GM20431 (cell line): ENCODE measurements around the gene BBX.

Source experiments
- in situ Hi-C: fragments of 300-500 bp; cut with MseI, MboI; formaldehyde crosslinking; loops from one replicate; pipeline ENCODE4 v1.15.0; 2020; ENCODE audit warnings: low sequenced_read_pairs; ENCODE audit not compliant: unreplicated experiment

BBX gene

DNA sequence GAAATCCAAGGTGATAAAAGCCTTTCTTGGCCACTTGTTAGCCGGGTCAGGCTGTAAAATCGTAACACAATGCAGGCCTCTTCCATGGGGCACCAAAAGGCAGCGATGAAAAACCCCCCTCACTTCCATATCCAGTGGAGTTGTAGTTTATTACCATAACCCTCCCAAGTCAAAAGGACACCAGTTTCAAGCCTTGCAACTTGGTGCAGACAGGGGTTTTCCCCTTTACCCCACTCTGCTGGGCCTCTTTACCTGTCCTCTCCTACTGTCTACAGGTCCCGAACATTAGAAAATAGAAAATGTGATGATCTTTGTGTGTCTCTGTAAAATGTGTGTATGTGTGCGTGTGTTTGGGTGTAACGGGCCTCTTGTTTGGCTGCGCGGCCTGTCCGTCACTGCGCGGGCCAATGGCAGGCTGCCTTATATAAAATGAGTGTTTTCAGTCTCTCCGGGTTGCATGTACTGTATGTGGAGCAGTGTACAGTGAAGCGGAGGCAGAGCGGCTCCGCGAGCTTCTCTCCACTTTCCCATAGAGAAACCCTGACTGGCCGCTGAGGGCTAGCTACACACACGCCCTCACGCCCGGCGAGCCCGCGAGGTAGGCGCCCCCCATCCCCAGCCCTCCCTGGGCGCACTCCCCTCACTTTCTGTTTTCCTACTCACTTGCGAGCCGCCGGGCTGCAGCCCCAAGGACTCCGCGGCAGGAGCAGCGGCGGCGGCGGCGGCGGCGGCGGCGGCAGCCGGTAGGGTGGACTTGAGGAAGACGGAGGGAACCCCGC lies at the start of gene BBX:
TSS of gene BBX (plus strand) at position 453 of the 779 bp plus-strand sequence. CDS start 187,499 bp downstream, outside the sequence.
- in situ Hi-C loops: no loop called here

DNA sequence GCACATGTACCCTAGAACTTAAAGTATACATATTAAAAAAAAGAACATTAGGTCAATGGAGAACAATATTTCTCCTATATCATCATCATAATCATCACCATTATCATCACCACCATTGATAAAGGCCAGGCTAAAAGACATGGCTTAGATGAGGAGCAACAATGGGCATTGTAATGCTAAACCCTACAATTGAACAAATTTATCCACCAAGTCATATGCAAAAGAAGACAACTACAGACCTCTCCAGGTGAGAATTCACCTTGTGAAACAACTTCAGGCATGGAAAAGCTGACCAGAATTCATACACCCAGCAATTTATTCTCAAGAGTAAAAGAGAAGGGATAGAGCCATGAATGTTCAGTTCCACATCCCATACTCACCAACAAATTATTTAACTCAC lies 46.3 kb upstream of the BBX start:
- in situ Hi-C loops: no loop called here

DNA sequence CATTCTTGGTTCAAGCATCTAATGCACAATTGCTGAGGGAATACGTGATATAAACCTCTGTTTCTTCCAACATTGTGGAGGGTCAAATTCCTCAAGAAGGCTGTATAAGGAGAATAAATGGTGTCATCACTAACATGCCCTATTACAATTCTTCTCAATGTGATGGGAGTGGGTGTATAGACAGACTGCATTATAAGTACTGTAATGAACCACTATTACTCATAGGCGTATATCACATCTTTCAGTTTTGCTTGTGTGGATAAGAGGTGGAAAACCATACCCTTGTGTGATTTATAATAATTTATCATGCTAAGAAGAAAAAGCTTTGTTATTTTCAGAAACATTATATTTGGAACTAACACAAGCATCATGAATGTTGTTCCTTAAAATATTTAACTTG lies 35.3 kb upstream of the BBX start:
- in situ Hi-C loops: no loop called here

DNA sequence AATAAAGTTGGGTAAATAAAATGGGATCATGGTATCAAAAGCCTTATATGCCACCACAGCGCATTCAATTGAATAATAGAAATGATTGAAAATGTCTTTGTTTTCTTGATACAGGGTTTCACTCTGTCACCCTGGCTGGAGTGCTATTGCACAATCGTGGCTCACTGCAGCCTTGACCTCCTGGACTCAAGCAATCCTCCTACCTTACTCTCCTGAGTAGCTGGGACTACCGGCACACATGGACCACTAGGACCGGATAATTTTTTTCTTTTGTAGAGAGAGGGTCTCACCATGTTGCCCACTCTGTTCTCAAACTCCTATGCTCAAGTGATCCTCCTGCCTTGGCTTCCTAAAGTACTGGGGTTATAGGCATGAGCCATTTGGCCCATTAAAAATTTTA lies 33.8 kb upstream of the BBX start:
- in situ Hi-C loops: no loop called here

DNA sequence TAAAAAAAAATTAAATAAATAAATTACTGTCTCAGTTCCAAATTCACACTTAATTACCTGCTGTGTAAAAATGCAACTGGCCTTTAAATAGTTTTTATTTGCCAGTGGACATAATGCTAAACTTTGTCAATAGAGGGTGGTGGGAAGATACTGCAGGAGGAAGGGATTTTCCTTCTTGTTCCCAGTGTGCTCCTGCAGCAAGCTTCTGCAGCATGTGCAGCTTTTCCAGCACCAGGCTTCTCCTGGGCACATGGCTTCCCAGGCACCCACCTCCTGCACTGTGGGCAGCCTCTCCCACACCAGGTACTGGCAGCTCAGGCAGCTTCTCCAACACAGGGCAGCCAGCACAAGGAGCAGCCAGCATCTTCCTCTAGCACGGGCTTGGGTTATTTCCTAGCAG lies 29.6 kb upstream of the BBX start:
- in situ Hi-C loops: no loop called here

DNA sequence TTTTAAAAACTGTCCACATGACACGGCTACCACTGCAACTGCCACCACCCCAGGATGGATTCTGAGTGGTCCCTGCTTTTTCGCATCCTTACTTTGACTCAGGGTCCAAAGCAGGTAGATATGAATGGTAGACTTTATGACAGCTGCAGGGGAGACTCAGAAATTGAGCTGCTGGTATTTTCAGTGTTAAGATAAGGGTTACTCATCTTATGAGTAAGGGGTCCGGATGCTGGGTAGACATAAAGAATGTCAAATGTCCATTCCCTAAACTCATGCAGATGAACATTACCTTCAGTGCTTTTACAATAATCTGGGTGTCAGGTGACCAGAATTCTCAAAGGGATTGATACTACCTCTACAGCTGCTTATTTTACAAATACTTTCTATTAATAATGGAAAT lies 25.9 kb upstream of the BBX start:
- in situ Hi-C loops: no loop called here

DNA sequence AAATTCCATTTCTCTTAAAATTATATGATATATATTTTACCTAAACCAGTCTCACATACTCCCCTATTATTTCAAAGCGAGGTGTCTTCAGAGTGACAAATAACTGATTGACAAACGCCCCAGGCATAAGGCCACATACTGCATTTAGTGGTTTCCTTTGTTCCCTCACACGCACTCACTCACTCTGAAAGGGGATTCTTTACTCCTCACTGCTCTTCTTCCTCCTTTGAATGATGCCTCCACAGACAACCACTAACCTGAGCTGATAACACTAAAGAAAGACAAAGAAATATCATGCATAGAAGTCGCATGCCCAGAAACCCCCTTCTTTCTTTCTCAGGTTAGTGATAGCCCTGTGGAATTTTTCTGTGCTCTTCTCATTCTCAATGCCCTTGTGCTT lies 24.1 kb upstream of the BBX start:
- in situ Hi-C loops: no loop called here

DNA sequence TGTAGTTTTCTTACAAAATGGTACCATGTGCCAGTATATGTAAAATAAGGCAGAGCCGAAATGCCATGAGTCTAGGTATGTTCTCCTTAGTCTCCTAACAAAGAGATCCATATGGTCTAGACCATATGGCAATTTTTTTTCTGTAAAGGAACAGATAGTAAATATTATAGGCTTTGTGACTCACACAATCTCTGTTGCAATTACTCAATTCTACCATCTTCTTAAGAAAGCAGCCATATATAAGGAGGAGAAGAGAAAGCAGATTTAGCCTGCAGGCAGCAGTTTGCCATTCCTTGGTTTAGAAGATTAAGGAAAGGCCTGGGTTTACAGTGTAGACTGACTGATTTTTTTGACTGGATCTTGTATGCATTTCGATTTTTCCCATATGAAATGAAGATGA lies 16.3 kb upstream of the BBX start:
- in situ Hi-C loops: no loop called here

DNA sequence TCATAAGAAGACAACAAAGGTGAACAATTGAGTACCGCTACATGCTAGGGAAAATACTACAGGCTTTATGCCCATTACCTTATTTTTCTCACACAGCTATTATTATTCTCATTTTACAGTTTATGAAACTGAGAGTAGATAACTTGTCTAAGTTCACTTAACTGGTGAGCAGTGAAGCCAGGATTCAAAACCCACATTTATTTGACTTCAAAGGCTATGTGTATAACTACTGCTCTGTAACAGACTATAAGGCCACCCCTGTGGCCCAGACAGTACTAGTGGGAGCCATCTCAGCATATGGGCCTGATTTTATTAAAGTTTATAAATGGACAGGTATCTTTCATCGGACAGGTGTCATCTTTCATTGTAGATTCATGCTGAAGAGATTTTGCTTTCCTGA lies 14.4 kb upstream of the BBX start:
- in situ Hi-C loops: no loop called here

DNA sequence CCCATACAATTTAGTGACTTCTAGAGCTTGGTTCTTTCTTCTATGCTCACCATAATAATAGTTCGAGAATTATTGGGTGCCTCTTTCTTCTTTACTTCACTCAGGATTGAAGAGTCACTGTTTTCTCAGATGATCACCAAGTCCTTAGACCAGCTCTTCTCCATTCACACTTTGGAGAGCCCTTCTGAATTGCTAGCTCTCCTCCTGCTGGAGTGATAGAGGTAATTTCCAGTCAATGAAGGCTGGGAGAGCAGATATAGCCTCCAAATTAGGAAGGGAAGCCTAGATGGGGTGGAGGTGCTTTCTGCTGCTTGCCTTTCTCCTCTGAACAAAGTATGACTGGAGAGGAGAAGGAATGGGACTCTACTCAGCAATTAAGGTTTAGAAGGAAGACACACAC lies 10.7 kb upstream of the BBX start:
- in situ Hi-C loops: no loop called here

DNA sequence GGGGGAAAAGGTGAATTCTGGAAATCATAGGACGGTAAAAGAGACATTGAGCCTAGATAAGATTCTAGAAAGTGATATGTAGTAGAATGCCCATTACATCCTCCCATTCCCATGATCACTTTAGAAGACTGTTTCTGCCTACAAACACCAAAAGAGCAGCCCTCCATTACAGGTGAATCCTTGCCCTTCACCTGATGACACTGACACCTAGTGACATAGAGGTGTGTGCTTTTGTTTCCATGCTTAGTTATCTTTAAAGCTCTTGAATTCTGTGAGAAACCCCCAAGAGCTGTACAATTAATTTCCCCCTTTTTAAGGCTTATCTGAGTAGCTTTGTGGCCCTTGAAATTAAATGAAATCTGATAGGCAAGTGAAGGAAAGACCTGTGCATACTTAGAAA lies 8.3 kb upstream of the BBX start:
- in situ Hi-C loops: no loop called here

DNA sequence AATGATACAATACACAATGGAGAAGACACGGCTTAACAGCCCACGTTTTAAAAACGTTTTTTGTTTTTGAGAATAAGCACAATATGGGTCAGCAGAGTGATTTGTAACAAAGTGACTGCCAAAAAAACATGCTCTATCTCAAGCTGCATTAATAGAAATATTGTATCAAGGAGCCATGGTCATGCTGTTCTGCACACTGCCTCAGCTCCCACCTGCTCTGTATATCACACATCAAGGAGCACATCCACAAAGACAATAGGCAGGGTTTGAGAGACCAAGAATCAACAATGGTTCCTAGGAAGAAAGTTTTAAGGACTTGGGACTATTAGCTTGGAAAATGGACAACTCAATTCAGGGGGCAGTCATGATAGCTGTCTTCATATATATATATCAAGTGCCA lies 6.3 kb upstream of the BBX start:
- in situ Hi-C loops: no loop called here

DNA sequence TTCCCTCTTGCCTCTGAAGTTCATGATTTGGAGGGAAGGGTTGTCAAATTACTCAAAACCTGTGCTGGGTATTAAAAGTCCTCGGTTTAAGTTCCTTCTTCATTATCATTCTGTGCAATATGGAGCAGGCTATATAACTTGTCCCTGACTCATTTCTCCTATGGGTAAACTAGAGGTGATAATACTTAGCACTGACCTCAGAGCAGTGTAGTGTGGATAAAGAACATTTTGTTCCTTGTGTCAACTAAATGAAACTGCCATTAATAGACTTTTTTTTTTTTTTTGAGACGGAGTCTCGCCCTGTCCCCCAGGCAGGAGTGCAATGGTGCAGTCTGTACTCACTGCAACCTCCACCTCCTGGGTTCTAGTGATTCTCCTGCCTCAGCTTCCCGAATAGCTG lies 2.2 kb upstream of the BBX start:
- in situ Hi-C loops: no loop called here

DNA sequence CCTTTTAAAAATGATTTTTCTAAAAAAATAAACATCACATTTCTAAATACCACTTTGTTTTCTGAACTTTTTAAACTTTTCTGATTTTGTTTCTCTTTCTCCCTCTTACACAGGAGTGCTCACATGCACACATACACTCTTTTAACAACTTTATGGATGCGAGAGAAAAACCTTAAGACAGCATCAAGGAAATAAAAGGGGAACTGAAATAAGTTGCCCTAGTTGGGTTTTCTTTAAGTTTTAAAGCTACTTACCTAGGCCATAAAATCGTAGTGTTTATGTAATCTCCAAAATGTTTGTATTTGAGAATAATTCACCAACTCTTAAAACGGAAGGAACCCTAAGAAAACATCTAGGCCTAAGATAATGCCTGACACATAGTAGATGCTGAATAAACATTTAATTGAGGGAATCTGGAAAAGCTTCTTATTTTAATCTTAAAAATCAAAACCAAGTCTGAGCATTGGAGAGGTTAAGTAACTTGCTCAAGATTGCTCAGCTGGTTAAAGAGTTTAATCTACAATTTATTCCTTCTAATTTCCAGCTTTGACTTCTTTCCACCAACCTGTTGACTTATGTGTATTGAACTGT lies 1.2 kb upstream of the BBX start:
- in situ Hi-C loops: no loop called here

DNA sequence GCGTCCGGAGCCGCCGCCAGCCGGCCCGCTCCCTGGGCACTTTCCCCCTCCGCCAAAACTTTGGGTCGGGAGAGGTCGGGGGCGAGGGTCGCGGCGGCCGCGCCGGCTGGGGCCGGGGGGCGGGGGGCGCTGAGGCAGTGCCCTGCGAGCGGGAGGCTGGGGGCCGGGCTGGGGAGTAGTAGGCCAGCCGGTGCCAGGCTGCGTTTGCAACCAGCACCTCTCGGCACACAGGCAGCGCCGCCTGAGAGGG lies 452 bp downstream of the BBX start:
- in situ Hi-C loops: no loop called here

DNA sequence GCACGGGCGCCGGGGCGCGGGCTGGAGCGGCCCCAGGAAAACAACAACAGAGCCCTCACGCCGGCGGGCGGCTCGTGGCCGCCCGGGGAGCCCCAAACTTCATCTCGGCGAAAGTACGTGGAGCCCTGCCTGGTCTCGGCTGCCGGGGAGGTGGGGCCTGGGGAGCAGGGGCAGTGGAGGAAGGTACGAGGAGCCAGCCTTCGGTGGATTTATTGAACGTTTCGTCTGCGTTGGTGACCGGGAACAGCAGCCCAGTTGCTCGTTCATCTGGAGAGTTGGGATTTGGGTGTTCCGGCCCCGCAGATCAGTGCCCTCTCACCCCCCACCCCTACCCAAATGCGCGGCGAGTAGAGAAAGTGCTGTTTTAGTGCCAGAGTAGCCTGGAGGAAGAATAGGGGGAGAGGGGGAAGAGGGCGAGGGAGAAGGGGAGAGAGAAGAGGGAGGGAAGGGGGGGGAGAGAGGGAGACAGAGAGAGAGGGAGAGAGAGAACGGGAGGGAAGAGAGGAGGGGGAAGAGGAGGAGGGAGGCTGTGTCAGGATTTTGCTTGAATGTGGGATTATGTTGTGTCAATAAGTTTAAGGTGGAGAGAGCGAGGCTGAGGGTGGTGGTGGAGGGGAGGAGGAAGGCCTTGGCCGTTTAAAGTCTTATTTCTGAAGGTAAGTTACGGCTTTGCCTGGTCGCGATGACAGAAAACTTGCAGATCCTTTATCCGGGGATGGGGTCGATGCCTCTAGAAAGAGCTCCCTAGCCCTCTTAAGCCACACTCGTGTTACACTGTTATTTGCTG lies 970 bp downstream of the BBX start:
- in situ Hi-C loops: no loop called here

DNA sequence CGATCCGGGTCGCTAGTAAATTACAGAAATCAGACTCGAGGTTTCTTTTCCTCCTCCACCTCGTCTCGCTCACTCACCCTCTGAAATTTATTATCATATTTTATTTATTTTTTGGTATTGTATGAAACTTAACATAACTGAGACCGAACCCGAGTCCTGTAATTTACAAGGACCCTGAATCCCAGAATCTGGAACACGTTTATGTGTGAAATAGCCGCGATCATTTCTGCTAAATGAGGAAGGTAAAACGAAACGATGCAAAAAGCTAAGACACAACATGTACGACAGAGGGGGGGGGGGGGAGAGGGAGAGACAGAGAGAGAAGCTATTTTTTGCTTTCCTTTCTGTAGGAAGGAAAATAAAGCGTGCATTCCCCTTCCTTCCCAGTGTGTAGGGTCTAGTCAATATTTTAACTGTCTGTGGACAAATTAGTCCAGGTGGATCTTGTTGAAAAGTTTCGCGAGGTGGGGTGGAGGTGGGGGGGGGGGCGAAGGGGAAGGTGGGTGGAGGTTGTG lies 1.6 kb downstream of the BBX start:
- in situ Hi-C loops: no loop called here

DNA sequence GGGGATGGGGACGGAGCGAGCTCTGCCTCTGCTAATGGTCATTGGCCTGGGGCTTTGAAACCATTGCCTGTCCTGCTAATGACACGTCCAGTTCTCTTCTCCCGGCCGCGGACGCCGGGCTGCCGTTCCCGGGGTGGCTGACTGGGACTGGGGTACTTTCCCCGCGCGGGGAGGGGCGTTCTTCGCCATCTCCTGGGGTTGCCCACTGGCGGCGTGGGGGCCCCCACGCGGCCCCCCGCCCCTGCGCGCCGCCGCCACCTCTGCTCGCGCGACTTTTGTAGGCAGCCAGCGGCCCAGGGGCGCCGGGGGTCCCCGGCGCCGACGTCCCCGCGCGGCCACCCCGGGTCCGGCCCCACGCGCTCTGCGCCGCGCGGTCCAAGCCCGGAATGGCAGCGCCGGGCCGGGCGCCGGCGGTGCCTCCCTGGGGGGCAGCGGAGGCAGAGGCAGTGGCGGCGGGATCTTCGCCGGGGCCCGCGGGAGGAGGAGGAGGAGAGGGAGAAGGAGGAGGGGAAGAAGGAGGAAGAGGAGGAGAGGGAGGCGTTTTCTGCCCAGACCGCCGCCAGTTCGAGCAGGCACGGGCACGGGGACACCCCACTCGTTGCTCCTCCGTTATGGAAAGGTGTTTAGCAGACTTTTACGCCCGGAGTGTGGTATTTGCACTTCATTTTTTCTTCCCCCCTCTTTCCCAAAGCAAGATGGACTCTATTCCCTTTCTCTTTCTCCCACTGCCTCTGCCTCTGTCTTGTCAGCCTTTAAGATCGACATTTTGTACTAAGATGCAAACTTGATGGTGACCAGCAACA lies 2.3 kb downstream of the BBX start:
- in situ Hi-C loops: no loop called here

DNA sequence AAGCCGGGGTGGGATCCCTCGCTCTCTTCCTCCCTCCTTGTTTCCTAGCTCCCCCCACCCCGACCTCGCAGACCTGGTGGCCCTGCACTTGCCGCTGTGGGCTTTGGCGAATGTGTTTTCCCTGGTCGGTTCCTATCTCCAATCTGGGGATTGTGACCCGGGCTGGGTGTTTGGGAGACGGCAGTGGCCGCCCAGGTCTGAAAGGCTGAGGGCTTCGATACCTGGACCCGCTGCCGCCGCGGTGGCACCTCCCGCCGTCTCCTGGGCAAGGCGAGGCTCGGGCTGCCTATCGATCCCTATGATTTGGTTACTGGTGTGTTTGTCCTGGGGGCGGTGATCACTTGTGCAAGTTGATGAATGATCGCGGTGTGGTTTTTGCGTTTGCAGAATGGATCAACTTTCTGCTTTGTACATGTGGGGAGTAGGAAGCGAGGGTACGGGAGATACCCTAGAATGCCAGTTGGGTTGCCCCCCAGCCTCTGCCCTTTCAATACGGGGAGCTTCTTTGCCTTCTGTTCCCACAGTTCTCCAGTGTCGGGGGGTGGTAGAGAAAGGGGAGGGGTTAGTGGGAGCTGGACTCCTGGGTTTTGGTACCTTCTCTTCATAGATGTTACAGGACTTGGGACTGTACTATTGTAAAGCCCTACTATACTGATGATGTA lies 3.0 kb downstream of the BBX start:
- in situ Hi-C loops: no loop called here

DNA sequence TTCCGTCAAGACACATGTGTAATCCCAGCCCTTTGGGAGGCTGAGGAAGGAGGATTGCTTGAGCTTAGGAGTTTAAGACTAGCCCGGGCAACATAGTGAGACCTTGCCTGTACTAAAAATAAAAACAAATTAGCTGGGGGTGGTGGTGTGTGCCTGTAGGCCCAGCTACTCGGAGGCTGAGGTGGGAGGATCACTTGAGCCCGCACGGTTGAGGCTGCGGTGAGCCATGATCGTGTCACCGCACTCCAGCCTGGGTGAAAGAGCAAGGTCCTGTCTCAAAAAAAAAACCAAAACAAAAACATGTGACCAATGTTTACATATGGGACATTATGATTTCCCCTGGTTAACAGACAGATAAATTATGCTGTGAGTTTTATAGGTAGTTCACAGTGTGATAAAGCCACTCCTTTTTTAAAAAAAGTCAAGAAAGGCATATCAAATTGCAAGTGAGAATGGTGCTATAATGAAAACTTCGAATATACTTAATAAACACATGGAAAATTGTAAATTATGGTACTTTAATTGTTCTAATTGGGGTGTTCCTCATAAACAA lies 9.2 kb downstream of the BBX start:
- in situ Hi-C loops: no loop called here
